T follicular helper cell (primary cell): Measurements from ENCODE around the gene STAB2.
A peak's percentile ranks its signal among the peaks of the same experiment; 100 is the strongest.

Experiments
- DNase-seq: peaks from one replicate; pipeline ENCODE4 v3.0.0-alpha.2; 2020; ENCODE audit warnings: low read depth
- total RNA-seq, 2 experiments: gene quantifications; one replicate each; lab custom pipeline; 2026; lab: John Stamatoyannopoulos, UW

Gene STAB2
- total RNA-seq = 0 to 0.04 reads per million in 2 experiments

- DNase-seq = no peak
Measured at GRCh38 chr12:103586791-103587370, at the start of gene STAB2. STAB2 (plus strand) TSS chr12:103587273; CDS start chr12:103587477, 204 bp downstream.

DNA sequence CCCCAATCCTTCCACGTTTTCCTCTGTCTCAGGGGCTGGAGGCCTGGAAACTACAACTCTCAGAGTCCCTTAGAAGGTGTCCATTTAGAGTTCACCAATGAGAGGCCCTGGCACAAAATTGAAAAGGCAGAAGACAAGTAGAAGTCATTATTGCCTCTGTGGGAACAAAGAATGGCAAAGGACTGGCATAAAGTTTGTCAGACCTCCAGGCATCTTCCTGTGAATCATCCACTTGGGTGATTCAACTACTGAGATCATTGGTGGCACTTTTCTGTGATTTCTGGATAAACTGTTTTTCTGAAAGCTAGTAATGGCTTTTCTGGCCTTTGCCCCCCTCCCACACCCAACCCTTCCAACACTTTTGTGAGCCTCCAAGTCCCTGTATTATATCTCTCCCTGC is 48.7 kb upstream of the STAB2 start:
- DNase-seq = no peak

DNA sequence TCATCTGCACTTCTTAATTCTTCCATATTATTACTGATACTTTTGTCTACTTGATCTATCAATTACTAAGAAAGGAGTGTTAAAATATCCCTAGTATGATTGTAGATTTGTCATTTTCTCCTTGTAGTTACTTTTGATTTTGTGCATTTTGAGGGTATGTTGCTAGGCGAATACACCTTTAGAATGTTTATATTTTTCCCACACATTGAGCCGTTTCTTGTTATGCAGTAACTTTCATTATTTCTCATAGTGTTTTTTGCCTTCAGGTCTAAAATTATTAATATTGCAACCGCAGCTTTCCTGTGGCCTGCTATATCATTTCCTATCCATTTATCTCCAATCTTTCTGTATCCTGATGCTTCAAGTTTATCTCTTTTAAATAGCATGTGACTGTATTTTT is 46.8 kb upstream of the STAB2 start:
- no peak for DNase-seq

DNA sequence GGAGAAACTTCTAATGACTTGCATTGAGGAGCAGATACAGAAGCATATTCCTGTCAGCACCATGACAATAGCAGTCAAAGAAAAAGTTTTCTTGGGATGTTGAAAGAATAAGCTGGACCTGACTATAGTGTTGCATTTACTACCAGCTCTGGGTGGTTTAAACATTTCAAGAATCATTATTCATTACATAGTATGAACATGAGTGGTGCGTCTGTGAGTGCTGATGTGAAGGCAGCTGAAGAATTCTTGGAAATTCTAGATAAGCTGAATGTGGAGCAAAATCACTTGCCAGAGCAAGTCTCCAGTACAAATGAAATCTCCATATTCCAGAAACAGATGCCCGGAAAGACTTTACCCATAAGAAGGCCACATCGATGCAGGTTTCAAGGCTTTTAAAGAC is 45.0 kb upstream of the STAB2 start:
- no peak for DNase-seq

GRCh38 chr12:103546959-103547358 is 40.1 kb upstream of the STAB2 start:
- no peak for DNase-seq

GRCh38 chr12:103547376-103547775 is 39.7 kb upstream of the STAB2 start:
- DNase-seq = no peak

DNA sequence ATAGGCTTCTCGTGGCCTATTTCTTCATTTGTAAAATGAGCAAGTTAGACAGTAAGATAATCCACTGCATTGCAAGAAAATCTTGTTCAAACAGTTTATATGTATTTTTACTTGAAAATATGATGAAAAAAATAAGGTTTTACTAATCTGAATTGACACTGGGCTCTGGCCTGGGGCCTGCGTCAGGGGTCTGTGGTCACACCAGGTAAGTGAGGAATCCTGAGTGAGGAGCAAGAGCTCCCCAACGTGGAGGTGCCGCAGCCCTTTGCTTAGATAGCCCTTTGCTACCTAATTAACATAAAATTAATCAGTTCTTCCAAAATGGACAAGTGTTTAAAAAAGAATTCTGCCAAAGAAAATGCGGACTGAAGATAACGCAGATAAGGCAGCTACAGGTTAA is 39.1 kb upstream of the STAB2 start:
- no peak for DNase-seq

DNA sequence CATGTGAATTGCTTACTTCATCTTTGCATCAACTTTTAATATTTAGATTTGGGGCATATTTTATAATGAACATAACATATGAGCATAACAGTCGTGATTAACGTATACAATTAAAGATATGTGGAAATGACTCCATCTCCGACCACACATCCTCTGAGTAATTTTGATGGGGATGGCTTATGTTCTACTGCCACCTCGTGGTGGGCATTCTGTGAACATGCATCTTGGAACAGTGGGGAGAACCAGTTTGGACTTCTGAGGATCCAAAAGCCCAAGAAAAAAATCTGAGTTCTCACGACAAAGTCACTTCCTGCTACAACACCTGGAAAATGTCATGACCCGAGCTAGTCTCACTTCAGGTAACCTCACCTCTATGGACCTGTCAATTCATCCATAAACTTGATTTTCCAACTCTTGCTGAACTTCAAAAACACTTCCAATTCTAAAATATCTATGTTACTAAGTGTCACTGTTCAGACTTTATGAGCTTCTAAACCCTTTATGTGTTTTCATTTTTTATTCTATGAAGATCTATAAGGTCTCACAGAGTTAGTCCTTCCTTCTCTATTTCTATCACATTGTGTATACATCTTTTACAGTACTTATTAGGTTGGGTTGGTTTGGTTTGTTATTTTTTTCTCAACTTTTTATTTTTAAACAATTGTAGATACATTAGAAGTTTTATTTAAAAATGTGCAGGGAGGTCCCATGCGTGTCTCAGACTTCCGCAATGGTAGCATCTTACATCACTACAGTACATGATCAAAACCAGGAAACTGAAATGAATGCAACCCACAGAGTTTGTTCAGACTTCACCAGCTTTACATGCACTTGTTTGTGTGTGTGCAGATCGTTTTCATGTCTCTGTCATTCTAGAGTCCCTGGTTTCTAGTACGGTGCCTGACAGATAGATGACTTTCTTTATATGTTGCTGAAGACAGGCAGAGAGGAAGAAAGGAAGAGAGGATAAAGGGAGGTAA is 38.2 kb upstream of the STAB2 start:
- DNase-seq = peak; percentile 58

- no peak for DNase-seq
Measured at GRCh38 chr12:103556890-103557627, 30.0 kb upstream of the STAB2 start.

GRCh38 chr12:103557628-103558010 is 29.5 kb upstream of the STAB2 start:
- no peak for DNase-seq

DNA sequence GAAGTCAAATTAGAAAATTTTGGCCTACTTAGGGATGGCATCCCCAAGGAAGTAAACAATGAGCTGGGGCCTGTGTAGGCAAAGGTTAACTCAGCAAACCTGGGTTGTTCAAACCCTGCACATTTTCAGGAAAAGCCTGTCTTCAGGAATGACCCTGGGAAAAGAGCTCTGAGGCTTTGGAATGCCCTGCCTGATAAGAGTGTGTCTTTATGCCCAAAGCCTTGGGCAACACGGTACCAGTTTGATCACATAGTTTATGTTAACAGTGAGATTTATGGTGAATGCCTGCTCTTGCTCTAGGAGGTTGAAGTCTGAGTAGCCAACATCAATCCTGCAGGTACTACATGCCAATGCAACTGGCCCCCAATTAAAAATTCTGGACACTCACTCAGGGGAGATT is 28.2 kb upstream of the STAB2 start:
- no peak for DNase-seq

DNA sequence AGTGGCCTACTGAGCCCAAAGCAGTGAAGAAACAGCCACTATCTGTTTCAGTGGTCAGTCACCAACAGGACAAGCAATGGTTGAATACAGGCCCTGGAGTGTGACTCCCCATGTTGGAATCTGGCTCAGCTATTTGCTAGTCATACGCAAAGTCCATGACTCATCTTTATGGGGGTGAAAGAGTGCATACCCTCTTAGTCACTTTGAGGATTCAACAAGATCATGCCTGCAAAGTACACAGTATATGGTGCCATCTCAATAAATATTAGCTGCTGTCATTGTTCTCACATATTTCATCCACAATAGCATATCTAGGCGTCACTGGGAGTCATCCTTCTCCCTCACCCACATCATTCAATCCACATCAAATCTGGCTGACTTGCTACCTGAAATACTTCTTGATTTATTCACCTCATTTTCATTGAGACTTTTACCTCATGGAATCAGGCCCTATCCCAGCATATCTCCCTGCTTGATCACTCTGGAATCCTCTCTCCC is 26.4 kb upstream of the STAB2 start:
- no peak for DNase-seq

DNA sequence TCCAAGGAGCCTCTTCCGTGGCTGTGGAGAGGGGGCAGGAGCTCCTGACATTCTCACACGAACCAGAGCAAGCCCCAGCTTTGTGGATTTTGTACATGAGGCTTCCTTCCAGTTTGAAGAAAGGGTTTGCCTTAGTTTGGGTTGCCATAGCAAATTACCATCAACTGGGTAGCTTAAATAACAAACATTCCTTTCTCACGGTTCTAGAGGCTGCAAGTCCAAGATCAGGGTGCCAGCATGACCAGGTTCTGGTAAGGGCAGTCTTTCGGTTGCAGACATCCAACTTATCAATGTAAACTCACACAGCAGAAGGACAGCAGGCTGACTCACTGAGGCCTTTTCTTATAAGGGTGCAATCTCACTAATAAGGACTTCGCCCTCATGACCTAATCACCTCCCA is 25.9 kb upstream of the STAB2 start:
- no peak for DNase-seq

DNA sequence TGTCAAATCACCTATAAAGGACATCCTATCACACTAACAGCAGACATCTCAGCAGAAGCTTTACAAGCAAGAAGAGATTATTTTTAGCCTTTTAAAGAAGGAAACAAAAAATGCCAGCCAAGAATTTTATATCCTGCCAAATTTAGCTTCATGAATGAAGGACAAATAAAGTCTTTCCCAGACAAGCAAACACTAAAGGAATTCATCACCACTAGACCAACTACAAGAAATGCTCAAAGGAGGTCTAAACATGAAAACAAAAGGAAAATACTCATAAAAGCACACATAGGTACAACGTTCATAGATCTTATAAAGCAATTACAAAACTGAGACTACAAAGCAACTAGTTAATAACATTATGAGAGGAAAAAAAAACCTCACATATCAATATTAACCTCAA is 20.7 kb upstream of the STAB2 start:
- no peak for DNase-seq

- DNase-seq = no peak
Measured at GRCh38 chr12:103569278-103569677, 17.8 kb upstream of the STAB2 start.

- DNase-seq = no peak
Measured at GRCh38 chr12:103571286-103571685, 15.8 kb upstream of the STAB2 start.

- DNase-seq = no peak
Measured at GRCh38 chr12:103572312-103573045, 14.6 kb upstream of the STAB2 start.

GRCh38 chr12:103573185-103573584 is 13.9 kb upstream of the STAB2 start:
- DNase-seq = no peak

DNA sequence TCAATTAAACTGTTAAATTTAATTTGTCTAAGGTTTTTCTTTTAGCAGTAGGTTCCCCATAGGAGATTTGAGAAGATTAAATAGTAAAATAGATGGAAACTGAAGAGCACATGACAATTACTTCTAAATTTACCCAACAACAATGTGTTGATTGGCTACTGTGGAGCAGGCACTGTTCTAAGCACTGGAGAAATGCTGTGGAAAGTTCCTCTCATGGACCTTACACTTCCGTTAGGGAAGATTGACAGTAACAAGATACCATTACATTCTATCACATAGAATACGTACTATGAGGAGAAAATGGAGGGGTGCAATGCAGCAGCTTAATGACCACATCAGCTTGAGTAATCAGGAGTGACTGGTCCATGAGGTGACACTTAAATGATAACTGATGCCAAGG is 8.1 kb upstream of the STAB2 start:
- DNase-seq = no peak

DNA sequence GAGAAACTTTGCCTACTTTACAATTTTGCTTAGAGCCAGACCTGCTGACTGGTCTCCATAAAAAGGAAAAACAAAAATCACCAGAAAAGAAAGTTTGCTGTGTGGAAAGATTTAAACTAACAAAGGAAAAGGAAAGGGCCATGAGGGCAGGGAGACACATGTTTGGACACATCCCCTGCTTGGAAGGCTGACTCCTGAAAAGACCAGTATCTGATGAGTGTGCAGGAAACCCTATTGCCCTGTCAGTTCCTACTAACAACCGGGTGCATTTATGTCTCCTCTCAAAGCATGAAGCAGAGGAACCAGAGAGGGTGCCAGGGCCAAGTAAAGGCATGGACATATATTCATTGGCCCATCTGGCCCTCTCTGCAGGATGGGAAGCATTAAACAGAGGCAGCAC is 7.0 kb upstream of the STAB2 start:
- DNase-seq = no peak

DNA sequence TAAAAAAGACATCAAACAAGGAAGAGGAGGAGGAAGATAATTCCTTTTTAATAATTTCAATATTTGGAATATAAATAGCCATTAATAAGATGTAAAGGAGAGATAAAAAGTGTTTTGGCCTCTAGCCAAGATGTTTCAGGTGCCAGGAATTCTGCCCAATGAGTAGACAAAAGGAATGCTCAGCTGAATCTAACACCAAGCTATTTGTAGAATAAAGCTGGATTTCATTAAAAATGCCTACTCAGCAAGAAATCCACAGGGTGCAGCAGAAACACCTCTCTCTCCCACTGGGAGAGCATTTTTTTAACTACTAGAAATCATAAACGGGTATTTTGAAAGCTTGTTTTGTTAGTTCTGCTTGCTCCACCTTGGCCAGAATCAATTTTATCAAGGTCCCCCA is 4.1 kb upstream of the STAB2 start:
- DNase-seq = no peak

DNA sequence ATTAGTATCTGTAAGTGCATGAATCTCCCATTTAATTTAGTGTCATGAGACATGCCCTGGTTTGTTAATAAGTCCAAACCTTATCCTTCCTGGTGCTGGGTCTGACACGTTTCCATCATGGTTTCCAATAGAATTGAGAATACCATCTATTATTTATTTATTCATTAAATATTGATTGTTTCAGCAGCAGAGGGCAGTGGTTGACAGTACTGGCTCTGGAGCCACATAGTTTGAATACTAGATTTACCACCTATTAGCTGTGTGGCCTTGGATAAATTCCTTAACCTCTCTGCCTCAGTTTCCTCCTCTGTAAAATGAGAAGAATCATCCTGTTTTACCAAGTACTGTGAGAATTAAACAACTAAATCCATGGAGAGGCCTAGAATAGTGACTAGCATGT is 941 bp upstream of the STAB2 start:
- no peak for DNase-seq
